HFF-Myc (cell line): ENCODE results near the gene MVD.
A peak's percentile ranks its signal among the peaks of the same experiment; 100 is the strongest.

Experiments
- DNase-seq: peaks from one replicate; pipeline ENCODE4 v3.0.0-alpha.2; 2011; ENCODE audit warnings: low read depth; ENCODE audit errors: extremely low read depth
- H3K4me3 ChIP-seq: replicated peaks from 2 replicates; pipeline ENCODE4 v1.5.1; 2011; ENCODE audit warnings: low read depth, mild to moderate bottlenecking, control low read depth, low read length
- CTCF ChIP-seq: IDR thresholded peaks from 2 replicates; pipeline ENCODE4 v1.5.1; 2012; ENCODE audit warnings: mild to moderate bottlenecking, low read depth, low read length, control low read depth; ENCODE audit errors: missing control alignments

The MVD gene

DNA sequence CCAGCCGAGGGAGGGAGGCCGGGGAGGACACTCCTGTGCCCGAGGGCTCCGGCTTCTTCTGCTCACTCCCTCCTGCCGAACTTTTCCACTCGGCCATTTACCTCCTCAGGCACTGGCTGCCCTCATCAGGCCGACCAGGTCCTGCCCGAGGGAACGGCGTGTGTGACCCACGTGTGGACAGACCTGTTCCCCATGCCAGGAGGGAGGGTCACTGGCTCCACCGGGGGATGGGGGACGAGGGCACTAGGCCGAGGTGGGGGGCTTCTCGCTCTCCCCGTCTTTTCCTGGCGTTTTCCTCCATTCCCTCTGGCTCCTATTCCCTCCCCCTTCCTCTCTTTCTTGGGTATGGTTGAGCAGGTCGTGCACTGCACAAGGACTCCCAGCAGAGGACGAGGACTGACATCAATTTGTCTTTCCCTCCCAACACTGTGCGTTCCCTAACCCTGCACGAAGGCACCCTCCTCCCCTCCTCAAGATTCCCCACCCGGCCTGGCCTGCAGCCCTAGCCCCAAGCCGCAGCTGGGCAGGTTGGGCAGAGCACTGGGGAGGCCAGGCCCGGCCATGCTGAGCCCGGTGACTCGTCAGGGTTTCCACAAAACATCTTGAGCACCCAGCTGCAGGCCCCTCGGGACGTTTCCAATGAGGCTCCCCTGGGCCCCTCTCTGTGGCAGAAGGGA, 27.8 kb downstream of the MVD start:
- TF ChIP-seq CTCF = peak; percentile 13
- H3K4me3 ChIP-seq = peak overlapping the region; percentile 39
- DNase-seq = no peak

- TF ChIP-seq CTCF = no peak
- peak overlapping the region; percentile 39 for H3K4me3 ChIP-seq
- no peak for DNase-seq
Measured at GRCh38 chr16:88634141-88634993, 28.5 kb downstream of the MVD start.

DNA sequence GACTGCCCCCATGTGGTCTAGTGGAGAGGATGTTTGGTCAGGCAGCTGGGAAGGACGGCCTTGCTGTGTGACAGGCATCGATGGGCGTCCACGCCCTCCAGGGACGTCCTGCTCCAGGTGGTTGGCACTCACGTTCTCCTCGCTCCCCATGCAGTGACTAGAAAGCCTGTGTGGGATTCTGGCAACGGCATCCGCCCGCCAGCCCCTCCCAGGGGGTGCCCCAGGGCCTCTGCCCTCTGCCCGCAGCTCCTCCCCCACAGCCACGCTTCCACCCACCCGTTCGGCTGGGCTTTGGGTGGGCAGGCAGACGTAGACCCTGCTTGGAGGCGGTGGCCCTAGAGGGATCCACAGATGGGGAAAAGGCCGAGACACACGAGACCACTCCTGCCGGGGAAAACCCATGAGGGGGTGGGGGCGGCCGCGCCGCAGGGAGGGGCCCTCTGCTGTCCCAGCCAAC, 29.2 kb downstream of the MVD start:
- TF ChIP-seq CTCF = peak; percentile 22
- H3K4me3 ChIP-seq = no peak overlapping the region
- no peak for DNase-seq

DNA sequence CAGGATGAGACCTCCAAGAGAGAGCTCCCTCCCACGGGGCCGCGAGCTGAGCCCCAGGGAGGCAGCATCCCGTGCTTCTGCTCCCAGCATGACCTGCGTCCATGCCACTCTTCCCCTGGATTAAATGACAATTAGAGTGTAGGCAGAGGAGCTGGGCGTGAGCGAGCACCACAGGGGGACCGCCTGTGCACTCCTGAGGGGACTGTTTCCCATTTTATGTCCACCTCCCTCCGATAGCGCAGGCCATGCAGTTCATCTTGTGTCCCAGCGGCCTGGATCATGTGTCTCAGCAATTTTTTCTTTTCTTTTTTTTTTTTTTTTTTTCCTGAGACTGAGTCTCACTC, 30.3 kb downstream of the MVD start:
- DNase-seq = no peak
- no peak for TF ChIP-seq CTCF
- H3K4me3 ChIP-seq = no peak overlapping the region

GRCh38 chr16:88631920-88632586, 30.8 kb downstream of the MVD start:
- no peak for DNase-seq

GRCh38 chr16:88631384-88631783, 31.5 kb downstream of the MVD start:
- TF ChIP-seq CTCF = no peak
- DNase-seq = no peak
- H3K4me3 ChIP-seq = no peak overlapping the region

More at GRCh38 chr16:88631920-88632586, 30.8 kb downstream of the MVD start:
- no peak overlapping the region for H3K4me3 ChIP-seq
- TF ChIP-seq CTCF = no peak
